ENCODE results near the gene CD177. TPM values are rescaled to one million over a fixed set of nuclear protein-coding genes. Genes with fewer than 3 reads are reported as not detected.
"Not testable (repeated sequence)": the region's sequence is repeated elsewhere in the genome, so short reads cannot be mapped to it uniquely, and the experiment has no call there.

The CD177 gene
- total RNA-seq, 1 experiment from 2014 or later: not detected

DNA sequence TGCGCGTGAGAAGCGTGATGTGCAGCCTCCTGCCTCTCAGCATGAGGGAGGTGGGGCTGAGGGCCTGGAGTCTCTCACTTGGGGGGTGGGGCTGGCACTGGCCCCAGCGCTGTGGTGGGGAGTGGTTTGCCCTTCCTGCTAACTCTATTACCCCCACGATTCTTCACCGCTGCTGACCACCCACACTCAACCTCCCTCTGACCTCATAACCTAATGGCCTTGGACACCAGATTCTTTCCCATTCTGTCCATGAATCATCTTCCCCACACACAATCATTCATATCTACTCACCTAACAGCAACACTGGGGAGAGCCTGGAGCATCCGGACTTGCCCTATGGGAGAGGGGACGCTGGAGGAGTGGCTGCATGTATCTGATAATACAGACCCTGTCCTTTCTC, 8.7 kb downstream of the CD177 start:
- intact Hi-C loops (cut with micrococcal nuclease; ENCODE audit: unreplicated experiment): no loop called here

DNA sequence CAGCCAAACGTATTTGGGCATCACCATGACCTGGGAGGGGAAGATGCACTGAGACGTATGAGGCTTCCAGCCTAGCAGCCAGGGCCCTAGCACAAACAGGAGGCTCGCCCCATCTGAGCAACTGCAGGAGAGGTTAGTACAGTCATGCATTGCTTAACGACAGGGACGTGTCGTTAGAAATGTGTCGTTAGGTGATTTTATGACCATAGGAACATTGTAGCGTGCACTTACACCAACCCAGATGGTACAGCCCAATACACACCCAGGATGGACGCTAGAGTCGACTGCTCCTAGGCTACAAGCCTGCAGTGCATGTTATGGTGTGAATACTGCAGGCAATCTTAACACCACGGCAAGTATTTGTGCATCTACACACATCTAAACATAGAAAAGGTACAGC, 9.3 kb downstream of the CD177 start:
- Mint-ChIP-seq H3K4me1 (ENCODE audit: low read depth, unreplicated experiment) (no peaks in the 10 kb centered on the region), H3K27me3 (ENCODE audit: insufficient read depth, unreplicated experiment) (peaks cover under 1% of the 10 kb centered on the region)

More for the DNA sequence above, 8.7 kb downstream of the CD177 start:
- TF ChIP-seq, protein P1, sequence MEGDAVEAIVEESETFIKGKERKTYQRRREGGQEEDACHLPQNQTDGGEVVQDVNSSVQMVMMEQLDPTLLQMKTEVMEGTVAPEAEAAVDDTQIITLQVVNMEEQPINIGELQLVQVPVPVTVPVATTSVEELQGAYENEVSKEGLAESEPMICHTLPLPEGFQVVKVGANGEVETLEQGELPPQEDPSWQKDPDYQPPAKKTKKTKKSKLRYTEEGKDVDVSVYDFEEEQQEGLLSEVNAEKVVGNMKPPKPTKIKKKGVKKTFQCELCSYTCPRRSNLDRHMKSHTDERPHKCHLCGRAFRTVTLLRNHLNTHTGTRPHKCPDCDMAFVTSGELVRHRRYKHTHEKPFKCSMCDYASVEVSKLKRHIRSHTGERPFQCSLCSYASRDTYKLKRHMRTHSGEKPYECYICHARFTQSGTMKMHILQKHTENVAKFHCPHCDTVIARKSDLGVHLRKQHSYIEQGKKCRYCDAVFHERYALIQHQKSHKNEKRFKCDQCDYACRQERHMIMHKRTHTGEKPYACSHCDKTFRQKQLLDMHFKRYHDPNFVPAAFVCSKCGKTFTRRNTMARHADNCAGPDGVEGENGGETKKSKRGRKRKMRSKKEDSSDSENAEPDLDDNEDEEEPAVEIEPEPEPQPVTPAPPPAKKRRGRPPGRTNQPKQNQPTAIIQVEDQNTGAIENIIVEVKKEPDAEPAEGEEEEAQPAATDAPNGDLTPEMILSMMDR (IDR thresholded peaks at IDR 0.05; ENCODE audit: insufficient read depth in 1 of 2, low read depth in 1 of 2, low read length in 1 of 2, severe bottlenecking in 1 of 2, unreplicated experiment in 1 of 2): no peak
- Histone ChIP-seq H3K9me3 (no peaks in the 10 kb centered on the region), H3K4me1 (no peaks in the 10 kb centered on the region), H3K36me3 (ENCODE audit: control insufficient read depth, insufficient read depth, low read length) (no peaks in the 10 kb centered on the region), H3K4me3 (ENCODE audit: low read depth, low read length) (no peak overlapping the region), H3K27me3 (replicated peaks; ENCODE audit: control insufficient read depth, insufficient read depth, low read length) (no peaks in the 10 kb centered on the region)
- no TSS peak for BruUV-seq (replicated peaks)
- Mint-ChIP-seq H3K27me3 (ENCODE audit: insufficient read depth, unreplicated experiment) (no peaks in the 10 kb centered on the region), H3K36me3 (ENCODE audit: insufficient read depth, unreplicated experiment) (no peaks in the 10 kb centered on the region), H3K9me3 (ENCODE audit: unreplicated experiment) (no peaks in the 10 kb centered on the region), H3K4me1 (ENCODE audit: low read depth, unreplicated experiment) (no peaks in the 10 kb centered on the region), H3K27ac (ENCODE audit: unreplicated experiment) (no peak overlapping the region), H3K4me3 (ENCODE audit: unreplicated experiment) (no peak overlapping the region)
- DNase-seq: no peak
- CTCF ChIA-PET: no interaction called here
- POLR2A ChIA-PET: no interaction called here

DNA sequence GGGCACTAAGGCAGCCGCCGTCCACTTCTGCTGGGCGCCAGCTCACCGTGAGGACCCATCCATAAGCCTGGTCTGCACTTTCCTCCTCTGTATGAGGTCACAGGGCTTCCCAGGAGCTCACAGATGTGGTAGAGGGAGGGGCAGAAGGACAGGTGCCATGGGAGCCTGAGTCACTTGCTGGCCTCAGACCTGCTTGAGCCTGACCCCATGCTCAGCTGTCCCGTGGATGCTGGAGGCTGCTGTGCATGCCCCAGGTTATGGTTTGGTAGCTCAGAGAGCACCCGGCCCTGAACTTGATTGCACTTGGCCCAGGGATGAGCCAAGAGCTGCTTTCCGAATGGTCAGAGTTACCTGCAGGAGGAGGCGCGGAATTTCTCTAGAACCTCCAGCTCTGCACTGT, 12.2 kb downstream of the CD177 start:
- H3K9me3 Mint-ChIP-seq (ENCODE audit: unreplicated experiment); H3K27me3 Mint-ChIP-seq (ENCODE audit: insufficient read depth, unreplicated experiment); intact Hi-C loops (cut with micrococcal nuclease; ENCODE audit: unreplicated experiment); H3K4me1 ChIP-seq; H3K4me3 Mint-ChIP-seq (ENCODE audit: unreplicated experiment); H3K27ac Mint-ChIP-seq (ENCODE audit: unreplicated experiment); H3K27me3 ChIP-seq (replicated peaks; ENCODE audit: control insufficient read depth, insufficient read depth, low read length); H3K9me3 ChIP-seq; H3K4me3 ChIP-seq (ENCODE audit: low read depth, low read length); H3K36me3 Mint-ChIP-seq (ENCODE audit: insufficient read depth, unreplicated experiment); H3K4me1 Mint-ChIP-seq (ENCODE audit: low read depth, unreplicated experiment); POLR2A ChIA-PET; DNase-seq; H3K36me3 ChIP-seq (ENCODE audit: control insufficient read depth, insufficient read depth, low read length); CTCF ChIA-PET; BruUV-seq (replicated peaks): not testable (repeated sequence)

More for the DNA sequence above, 9.3 kb downstream of the CD177 start:
- H3K4me1 ChIP-seq: no peaks in the 10 kb centered on the region
- no peak overlapping the region for H3K27ac Mint-ChIP-seq (ENCODE audit: unreplicated experiment)
- no peak for DNase-seq
- intact Hi-C loops (cut with micrococcal nuclease; ENCODE audit: unreplicated experiment): no loop called here
- no peak overlapping the region for H3K4me3 Mint-ChIP-seq (ENCODE audit: unreplicated experiment)
- ChIA-PET POLR2A (no interaction called here), CTCF (no interaction called here)
- H3K27me3 ChIP-seq (replicated peaks; ENCODE audit: control insufficient read depth, insufficient read depth, low read length): no peaks in the 10 kb centered on the region
- no peaks in the 10 kb centered on the region for H3K36me3 ChIP-seq (ENCODE audit: control insufficient read depth, insufficient read depth, low read length)
- TF ChIP-seq, protein P1 (IDR thresholded peaks at IDR 0.05; ENCODE audit: insufficient read depth in 1 of 2, low read depth in 1 of 2, low read length in 1 of 2, severe bottlenecking in 1 of 2, unreplicated experiment in 1 of 2): no peak
- H3K9me3 ChIP-seq: no peaks in the 10 kb centered on the region
- BruUV-seq (replicated peaks): no TSS peak
- H3K4me3 ChIP-seq (ENCODE audit: low read depth, low read length): no peak overlapping the region
- no peaks in the 10 kb centered on the region for H3K9me3 Mint-ChIP-seq (ENCODE audit: unreplicated experiment)
- H3K36me3 Mint-ChIP-seq (ENCODE audit: insufficient read depth, unreplicated experiment): no peaks in the 10 kb centered on the region

DNA sequence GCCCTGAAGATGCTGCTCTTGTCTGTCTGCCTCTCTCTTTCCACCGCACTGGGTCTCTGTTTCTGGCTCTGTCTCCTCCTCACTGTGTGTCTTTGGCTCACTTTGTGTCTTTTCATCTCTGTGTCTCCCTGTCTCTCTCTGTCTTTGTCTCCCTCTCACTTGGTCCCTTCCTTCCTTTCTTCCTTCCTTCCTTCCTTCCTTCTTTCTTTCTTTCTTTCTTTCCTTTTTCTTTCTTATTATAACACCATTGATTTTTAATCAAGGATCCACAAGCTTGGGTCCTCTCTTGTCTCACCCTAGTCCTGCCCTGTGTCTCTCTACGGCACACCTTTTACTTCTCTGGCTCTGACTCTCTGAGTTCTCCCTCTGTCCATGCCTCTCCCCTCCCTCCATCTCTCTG, 14.3 kb downstream of the CD177 start:
- Mint-ChIP-seq H3K27me3 (ENCODE audit: insufficient read depth, unreplicated experiment) (peaks cover 5% of the 10 kb centered on the region), H3K4me3 (ENCODE audit: unreplicated experiment) (no peak overlapping the region), H3K36me3 (ENCODE audit: insufficient read depth, unreplicated experiment) (no peaks in the 10 kb centered on the region), H3K9me3 (ENCODE audit: unreplicated experiment) (no peaks in the 10 kb centered on the region), H3K27ac (ENCODE audit: unreplicated experiment) (no peak overlapping the region), H3K4me1 (ENCODE audit: low read depth, unreplicated experiment) (no peaks in the 10 kb centered on the region)
- TF ChIP-seq, protein P1 (IDR thresholded peaks at IDR 0.05; ENCODE audit: insufficient read depth in 1 of 2, low read depth in 1 of 2, low read length in 1 of 2, severe bottlenecking in 1 of 2, unreplicated experiment in 1 of 2): no peak
- Histone ChIP-seq H3K4me3 (ENCODE audit: low read depth, low read length) (no peak overlapping the region), H3K9me3 (no peaks in the 10 kb centered on the region), H3K4me1 (no peaks in the 10 kb centered on the region), H3K36me3 (ENCODE audit: control insufficient read depth, insufficient read depth, low read length) (no peaks in the 10 kb centered on the region), H3K27me3 (replicated peaks; ENCODE audit: control insufficient read depth, insufficient read depth, low read length) (no peaks in the 10 kb centered on the region)
- CTCF ChIA-PET: no interaction called here
- no TSS peak for BruUV-seq (replicated peaks)
- POLR2A ChIA-PET: no interaction called here
- DNase-seq: no peak
- intact Hi-C loops (cut with micrococcal nuclease; ENCODE audit: unreplicated experiment): no loop called here

DNA sequence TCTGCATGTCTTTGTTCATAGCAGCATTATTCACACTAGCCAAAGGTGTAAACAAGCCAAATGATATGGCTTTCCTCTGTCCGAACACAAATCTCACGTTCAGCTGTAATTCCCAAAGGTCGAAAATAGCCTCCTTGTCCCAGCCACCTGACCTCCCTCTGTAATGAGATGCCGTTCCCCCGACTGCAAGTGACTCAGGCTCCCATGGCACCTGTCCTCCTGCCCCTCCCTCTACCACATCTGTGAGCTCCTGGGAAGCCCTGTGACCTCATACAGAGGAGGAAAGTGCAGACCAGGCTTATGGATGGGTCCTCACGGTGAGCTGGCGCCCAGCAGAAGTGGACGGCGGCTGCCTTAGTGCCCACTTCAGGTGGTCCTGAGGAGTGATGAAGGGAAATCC, 15.4 kb downstream of the CD177 start:
- CTCF ChIA-PET; POLR2A ChIA-PET; H3K27me3 Mint-ChIP-seq (ENCODE audit: insufficient read depth, unreplicated experiment): not testable (repeated sequence)

More for the DNA sequence above, 15.4 kb downstream of the CD177 start:
- H3K9me3 ChIP-seq; BruUV-seq (replicated peaks); H3K9me3 Mint-ChIP-seq (ENCODE audit: unreplicated experiment); H3K4me3 ChIP-seq (ENCODE audit: low read depth, low read length); DNase-seq; H3K36me3 Mint-ChIP-seq (ENCODE audit: insufficient read depth, unreplicated experiment); H3K4me3 Mint-ChIP-seq (ENCODE audit: unreplicated experiment); H3K4me1 Mint-ChIP-seq (ENCODE audit: low read depth, unreplicated experiment); H3K4me1 ChIP-seq; H3K27me3 ChIP-seq (replicated peaks; ENCODE audit: control insufficient read depth, insufficient read depth, low read length); intact Hi-C loops (cut with micrococcal nuclease; ENCODE audit: unreplicated experiment); H3K36me3 ChIP-seq (ENCODE audit: control insufficient read depth, insufficient read depth, low read length); H3K27ac Mint-ChIP-seq (ENCODE audit: unreplicated experiment): not testable (repeated sequence)
